AG04450 (cell line): ENCODE data around the gene DHX35. TPM values are rescaled to one million over a fixed set of nuclear protein-coding genes. Genes with fewer than 3 reads are reported as not detected.

ENCODE experiments used
- CTCF ChIA-PET: fragments of 300-600, 350-600 bp; formaldehyde crosslinking; extraction: SDS; loops from one replicate; lab custom pipeline; 2022; ENCODE audit warnings: antibody characterized with exemption, inconsistent platforms; lab: Charles Lee
- POLR2A ChIA-PET: fragments of 350-600 bp; formaldehyde crosslinking; extraction: SDS; loops from one replicate; lab custom pipeline; 2021; ENCODE audit warnings: antibody characterized with exemption, inconsistent platforms; lab: Yijun Ruan, JAX
- DNase-seq: peaks from one replicate; pipeline ENCODE4 v3.0.0-alpha.2; 2011; ENCODE audit warnings: low read depth, low spot score
- H3K27ac ChIP-seq: one replicate; pipeline ENCODE4 v1.5.1; 2012; ENCODE audit warnings: low read depth, low read length, control low read depth
- H3K27me3 ChIP-seq: one replicate; pipeline ENCODE4 v1.6.0; 2012; ENCODE audit warnings: low read length; ENCODE audit not compliant: control insufficient read depth, insufficient read depth
- H3K4me3 ChIP-seq: 2 replicates; pipeline ENCODE4 v1.5.1; 2011; ENCODE audit warnings: mild to moderate bottlenecking, low read depth, low read length, control low read depth
- H3K9me3 ChIP-seq: 2 replicates; pipeline ENCODE4 v1.5.1; 2012; ENCODE audit warnings: low read length; ENCODE audit not compliant: control insufficient read depth, insufficient read depth
- CTCF ChIP-seq: IDR thresholded peaks from 2 replicates; pipeline ENCODE4 v1.5.1; 2011; ENCODE audit warnings: low read depth, low read length, control low read depth, inconsistent platforms
- polyA plus RNA-seq: library from polyadenylated mRNA; depleted of rRNA; stranded (reverse); fragments of >200 nt; gene quantifications from 2 replicates; pipeline ENCODE4 v1.2.3, GENCODE V29; 2011

The DHX35 gene
- polyA plus RNA-seq, 1 experiment, result 14.4 TPM

- Histone ChIP-seq H3K27me3 (no peaks in the 10 kb centered on the region), H3K9me3 (no peaks in the 10 kb centered on the region), H3K4me3 (no peak overlapping the region), H3K27ac (no peak overlapping the region)
- no peak for TF ChIP-seq CTCF
- ChIA-PET POLR2A (no interaction called here), CTCF (no interaction called here)
- no peak for DNase-seq
Observed at GRCh38 chr20:39019805-39020325, 57.7 kb downstream of the DHX35 start.

- no peak overlapping the region for H3K4me3 ChIP-seq
- POLR2A ChIA-PET, result no interaction called here
- CTCF ChIA-PET, result interaction anchor here (0.8 to 0.9 kb wide), 3 partner anchors 28 to 59 kb away, joined by 3 read pairs; no protein-coding TSS in a partner anchor
- H3K9me3 ChIP-seq, result no peaks in the 10 kb centered on the region
- DNase-seq, result no peak
- no peaks in the 10 kb centered on the region for H3K27me3 ChIP-seq
- no peak for TF ChIP-seq CTCF
- H3K27ac ChIP-seq, result no peak overlapping the region
Observed at GRCh38 chr20:39021748-39022147, 59.6 kb downstream of the DHX35 start.

- no peaks in the 10 kb centered on the region for H3K27me3 ChIP-seq
- no peak for DNase-seq
- POLR2A ChIA-PET, result no interaction called here
- no peak for TF ChIP-seq CTCF
- CTCF ChIA-PET, result no interaction called here
- no peaks in the 10 kb centered on the region for H3K9me3 ChIP-seq
- H3K27ac ChIP-seq, result no peak overlapping the region
- no peak overlapping the region for H3K4me3 ChIP-seq
Observed at GRCh38 chr20:39025883-39026282, 63.7 kb downstream of the DHX35 start.

DNA sequence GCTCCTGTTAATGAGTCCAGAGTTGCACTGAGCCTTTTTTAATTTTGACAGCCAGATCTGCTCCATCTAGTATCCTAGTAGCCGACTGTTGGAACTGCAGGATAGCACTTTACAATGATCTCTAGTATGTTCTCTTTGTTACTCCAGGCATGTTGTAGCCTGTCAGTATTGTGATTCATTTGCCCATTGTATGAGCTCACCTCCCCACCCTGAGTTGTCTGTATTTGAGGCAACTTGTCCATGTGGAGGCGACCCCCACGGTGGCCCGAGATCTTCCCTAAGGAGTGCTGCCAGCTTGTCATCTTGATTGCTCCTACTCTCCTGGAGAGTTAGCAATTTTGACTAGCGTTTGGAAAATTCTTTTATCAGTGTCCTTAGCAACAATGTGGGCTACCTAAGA is 67.2 kb downstream of the DHX35 start:
- ChIA-PET POLR2A (no interaction called here), CTCF (interaction anchor here (0.6 to 1.9 kb wide), 6 partner anchors 18 to 125 kb away, joined by 3 to 6 read pairs (median 4); partner anchors contain the start of gene FAM83D)
- no peaks in the 10 kb centered on the region for H3K9me3 ChIP-seq
- no peak for DNase-seq
- no peaks in the 10 kb centered on the region for H3K27me3 ChIP-seq
- TF ChIP-seq CTCF, result no peak
- H3K27ac ChIP-seq, result no peak overlapping the region
- no peak overlapping the region for H3K4me3 ChIP-seq

DNA sequence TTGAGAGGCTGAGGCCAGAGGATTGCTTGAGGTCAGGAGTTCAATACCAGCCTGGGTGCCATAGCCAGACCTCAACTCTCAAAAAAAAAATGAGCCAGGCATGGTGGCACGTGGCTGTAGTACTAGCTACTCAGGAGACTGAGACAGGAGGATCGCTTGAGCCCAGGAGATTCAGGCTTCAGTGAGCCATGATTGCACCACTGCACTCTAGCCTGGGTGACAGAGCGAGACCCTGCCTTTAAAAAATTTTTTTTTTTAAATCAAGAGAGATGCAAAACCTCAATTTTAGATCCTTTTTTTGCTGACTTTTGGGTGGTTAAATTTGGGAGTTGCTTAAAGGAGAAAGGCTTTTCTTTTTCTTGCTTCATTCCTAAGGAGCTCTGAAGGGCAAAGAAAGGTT is 70.9 kb downstream of the DHX35 start:
- no peak for TF ChIP-seq CTCF
- POLR2A ChIA-PET, result no interaction called here
- Histone ChIP-seq H3K27ac (no peak overlapping the region), H3K27me3 (no peaks in the 10 kb centered on the region), H3K4me3 (no peak overlapping the region), H3K9me3 (no peaks in the 10 kb centered on the region)
- DNase-seq, result no peak
- CTCF ChIA-PET, result interaction anchor here (0.6 kb wide), 1 partner anchor 367 kb away, joined by 4 read pairs; no protein-coding TSS in a partner anchor
